GM19467 (cell line): ENCODE data around the gene ERCC3.
"Not testable (repeated sequence)": the region's sequence is repeated elsewhere in the genome, so short reads cannot be mapped to it uniquely, and the experiment has no call there.

Experiments
- ATAC-seq: cut with Tn5 transposase; IDR thresholded peaks from one replicate; pipeline ENCODE4 v1.9.1; 2021; ENCODE audit warnings: mild to moderate bottlenecking, moderate library complexity; ENCODE audit not compliant: unreplicated experiment

Gene ERCC3

DNA sequence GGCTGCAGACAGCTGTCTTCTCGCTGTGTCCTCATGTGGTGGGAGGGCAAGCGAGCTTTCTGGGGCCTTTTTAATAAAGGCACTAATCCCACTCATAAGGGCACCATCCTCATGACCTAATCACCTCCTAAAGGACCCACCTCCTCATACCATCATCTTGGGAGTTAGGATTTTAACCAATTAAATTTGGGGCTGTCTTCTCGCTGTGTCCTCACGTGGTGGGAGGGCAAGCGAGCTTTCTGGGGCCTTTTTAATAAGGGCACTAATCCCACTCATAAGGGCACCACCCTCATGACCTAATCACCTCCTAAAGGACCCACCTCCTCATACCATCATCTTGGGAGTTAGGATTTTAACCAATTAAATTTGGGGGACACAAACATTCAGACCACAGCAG is 66.7 kb downstream of the ERCC3 start:
- not testable (repeated sequence) for ATAC-seq

DNA sequence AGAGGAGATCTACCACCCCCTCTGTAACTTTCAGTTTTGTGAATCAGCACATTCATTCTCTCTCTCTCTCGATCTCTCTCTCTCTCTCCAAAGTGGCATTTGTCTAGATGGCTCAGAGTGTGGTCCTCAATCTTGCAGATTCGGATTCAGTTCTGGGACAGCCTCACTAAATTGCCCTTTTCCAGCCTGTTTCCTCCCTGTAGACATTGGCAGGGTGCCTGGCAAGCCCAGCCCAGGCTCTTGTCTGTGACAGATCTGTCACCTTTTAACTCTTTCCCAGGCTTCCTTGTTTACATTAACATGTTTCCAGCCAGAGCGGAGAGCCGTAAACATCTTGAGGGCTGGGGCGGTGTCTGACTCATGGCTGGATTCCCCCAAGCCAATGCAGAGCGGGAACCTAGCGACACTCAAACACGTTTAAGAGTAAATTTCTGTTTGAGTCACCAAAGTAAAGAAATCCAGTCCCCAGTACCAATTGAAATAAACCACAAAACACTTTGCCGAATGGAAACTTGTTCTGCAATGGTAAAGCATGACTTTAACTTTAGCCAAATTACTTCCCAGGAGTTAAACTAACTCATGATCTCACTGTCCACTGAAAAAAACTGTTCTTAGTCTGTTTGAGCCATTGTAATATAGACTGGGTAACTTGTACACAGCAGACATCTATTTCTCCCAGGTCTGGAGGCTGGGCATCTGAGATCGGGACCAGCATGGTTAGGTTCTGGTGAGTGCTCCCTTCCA is 67.3 kb downstream of the ERCC3 start:
- ATAC-seq = no peak

DNA sequence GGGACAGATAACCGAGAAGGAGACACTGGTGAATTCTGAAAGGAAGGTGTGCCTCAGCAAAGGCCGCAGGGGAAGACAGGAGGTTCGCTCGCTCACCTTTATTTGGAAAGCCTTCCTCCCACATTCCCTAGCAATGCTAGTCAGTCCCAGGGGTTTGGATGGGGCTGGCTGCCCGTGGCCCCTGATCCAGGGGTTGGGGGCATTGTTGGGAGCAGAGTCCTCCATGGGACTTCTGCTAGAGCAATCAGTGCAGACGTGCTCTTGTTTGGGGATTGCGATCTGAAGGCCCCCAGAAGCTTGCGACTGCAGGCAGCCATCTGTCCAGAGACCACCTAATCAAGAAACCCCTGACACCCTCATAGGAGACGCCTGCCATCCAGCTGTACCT is 67.8 kb downstream of the ERCC3 start:
- no peak for ATAC-seq

DNA sequence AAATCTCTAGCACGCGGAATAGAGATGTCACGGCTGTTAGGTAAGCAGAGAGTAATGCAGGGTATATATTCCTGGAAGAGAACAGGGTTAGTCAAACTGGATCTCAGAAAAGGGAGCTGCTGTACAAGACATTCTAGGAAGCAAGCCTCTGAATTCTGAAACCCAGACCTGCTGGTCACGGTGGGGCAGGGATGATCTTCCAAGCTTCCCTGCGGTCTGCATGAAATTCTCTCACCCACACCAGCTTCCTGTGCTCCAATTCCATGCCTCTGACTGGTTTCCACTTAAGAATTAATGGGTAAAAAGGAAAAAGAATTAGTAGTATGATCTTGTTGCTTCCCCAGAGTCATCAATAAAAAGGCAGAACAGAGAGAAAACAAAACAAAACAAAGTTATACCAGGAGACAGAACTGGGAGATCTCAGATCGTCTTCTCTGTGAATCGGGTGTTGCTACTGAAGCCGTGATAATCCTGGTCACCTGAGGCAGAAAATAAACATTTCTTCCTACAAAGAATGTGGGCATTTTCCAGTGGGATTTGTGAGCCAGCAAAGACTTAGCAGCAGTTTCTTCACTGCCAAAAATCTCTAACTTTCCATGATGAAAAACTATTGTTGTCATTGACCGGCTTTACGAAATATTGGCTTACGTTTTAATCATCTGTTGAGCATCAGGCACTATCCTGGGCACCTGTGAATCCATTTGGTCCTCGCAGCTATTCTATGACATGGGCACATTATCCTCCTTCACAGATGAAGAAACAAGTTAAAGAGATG is 68.6 kb downstream of the ERCC3 start:
- ATAC-seq = no peak

DNA sequence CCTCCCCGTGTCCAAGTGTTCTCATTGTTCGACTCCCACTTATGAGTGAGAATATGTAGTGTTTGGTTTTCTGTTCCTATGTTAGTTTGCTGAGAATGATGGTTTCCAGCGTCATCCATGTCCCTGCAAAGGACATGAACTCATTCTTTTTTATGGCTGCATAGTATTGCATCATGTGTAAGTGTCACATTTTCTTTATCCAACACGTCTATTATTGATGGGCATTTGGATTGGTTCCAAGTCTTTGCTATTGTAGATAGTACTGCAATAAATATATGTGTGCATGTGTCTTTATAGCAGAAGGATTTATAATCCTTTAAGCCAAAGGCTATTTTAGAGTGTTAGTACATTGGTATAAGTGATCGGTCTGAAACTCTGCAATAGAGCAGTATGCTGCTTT is 69.8 kb downstream of the ERCC3 start:
- ATAC-seq = not testable (repeated sequence)

DNA sequence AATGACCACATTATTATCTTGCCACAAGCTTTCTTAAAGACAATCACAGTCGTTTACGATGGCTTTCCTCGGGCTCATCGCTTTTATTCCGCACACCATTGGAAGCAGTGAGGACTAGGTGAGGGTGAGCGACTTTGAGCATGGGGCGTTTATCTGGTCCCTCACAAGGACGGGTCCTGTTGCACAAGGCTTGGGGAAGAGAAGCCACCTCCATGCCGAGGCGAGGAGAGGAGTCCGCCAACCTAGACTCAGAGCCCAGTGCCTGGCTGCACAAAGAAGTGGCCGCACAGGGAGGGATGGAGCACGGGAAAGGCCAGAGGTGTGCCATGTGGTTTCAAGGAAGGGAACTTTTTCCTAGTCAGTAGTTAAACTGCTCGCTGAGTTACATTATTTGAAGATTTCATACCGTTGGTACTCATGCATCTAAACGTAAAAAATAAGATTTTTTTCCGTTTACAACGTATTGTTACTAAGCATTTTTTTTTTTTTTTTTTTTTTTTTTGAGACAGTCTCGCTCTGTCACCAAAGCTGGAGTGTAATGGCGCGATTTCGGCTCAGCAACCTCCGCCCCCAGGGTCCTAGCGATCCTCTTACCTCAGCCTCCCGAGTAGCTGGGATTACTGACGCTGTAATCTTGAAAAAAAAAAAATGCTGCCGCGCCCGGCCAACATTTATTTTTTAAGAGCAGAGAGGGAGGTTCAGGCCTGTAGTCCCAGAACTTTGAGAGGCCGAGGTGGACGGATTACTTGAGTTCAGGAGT is 73.0 kb downstream of the ERCC3 start:
- no peak for ATAC-seq

DNA sequence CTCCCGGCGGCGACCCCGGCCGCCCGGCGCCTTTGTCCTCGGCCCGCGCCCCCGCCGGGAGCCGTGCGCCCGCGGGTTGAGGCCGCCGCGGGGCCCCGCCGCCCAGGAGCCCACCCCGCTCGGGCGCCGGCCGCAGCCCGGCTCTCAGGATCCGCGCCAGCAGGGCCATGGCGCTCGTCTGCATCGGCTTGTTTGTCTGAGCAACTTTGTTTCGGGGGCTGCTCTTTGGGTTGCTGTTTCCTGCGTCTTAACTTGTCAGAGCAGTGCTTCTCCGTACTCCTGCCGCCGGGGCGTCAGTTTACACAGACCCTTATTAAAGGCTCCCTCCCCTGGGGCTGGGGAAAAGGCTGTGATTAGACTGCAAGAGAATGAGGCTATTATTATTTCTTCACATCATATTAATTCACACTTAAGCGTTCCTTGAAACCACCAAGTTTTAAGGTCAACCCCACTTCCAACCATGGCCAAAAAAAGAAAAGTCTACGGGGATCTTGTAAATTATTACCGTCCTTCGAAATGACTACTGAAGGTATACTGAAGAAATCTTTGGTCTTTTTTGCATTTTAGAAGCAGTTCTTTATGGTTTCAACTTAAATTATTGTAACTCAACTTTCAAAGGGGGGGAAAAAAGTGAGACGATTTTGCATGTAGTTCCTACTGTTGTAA is 73.7 kb downstream of the ERCC3 start, which contains the start of gene CYP27C1:
Gene CYP27C1, minus strand, starts transcription at position 198 of the 666 bp plus-strand sequence. Its CDS starts 29 bp downstream, at position 169.
- ATAC-seq = no peak

DNA sequence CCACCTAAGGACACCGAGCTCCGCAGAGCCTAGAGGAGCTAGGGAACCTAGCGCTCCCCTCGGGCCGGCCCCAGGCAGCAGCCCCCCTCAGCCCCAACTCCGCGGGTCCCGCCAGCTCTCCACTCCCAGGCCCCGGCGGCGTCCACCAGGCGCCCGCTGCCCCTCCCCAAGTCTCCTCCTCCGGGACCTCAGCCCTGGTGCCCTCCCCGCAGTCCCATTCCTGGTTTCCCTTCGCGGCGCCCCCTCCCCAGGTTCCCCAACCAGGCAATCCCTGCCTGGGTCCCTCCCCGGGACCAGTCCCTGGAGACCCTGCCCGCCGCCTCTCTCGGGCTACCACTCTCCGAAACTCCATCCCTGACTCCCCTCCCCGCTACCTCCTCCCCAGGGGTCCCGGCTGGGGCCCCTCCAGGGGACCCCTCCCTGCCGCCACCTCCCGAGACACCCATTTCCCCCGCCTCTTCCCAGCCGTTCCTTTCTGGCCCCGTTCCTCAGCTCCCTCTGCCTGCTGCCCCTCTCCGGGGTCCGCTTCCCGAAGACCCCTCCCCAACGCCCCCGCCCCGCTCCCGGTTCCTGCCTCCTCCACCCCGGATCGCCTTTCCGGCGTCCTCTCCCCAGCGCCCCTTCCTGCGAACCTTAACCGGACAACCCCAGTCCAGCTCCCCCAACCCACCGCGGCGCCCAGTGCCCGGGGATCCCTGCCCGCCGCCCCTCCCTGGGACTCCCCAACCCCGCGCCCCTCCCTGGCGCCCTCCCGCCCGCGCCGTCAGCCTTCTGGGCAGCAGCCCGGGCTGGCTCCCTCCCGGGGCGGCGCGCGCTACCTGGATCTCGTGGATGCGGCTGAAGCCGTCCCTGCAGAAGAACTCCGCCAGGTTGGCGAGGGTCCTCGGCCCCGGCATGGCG is 74.5 kb downstream of the ERCC3 start:
- ATAC-seq = no peak

DNA sequence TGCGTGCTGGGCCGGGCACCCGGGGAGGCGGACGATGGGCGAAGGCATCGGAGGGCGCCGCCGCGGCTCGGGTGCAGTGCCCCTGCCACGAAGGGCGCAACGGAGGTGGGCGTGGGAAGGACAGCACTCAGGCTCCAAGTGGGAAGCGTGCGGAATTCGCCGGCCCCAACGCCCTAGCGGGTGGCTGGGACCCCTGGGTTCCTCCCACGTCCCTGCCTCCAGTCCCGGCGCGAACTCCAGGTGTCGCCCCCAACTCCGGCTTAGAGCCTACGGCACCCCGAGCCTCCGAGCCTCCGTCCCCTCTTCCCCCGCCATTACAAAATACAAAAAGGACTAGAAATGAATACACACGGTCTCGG is 75.2 kb downstream of the ERCC3 start:
- ATAC-seq = no peak

DNA sequence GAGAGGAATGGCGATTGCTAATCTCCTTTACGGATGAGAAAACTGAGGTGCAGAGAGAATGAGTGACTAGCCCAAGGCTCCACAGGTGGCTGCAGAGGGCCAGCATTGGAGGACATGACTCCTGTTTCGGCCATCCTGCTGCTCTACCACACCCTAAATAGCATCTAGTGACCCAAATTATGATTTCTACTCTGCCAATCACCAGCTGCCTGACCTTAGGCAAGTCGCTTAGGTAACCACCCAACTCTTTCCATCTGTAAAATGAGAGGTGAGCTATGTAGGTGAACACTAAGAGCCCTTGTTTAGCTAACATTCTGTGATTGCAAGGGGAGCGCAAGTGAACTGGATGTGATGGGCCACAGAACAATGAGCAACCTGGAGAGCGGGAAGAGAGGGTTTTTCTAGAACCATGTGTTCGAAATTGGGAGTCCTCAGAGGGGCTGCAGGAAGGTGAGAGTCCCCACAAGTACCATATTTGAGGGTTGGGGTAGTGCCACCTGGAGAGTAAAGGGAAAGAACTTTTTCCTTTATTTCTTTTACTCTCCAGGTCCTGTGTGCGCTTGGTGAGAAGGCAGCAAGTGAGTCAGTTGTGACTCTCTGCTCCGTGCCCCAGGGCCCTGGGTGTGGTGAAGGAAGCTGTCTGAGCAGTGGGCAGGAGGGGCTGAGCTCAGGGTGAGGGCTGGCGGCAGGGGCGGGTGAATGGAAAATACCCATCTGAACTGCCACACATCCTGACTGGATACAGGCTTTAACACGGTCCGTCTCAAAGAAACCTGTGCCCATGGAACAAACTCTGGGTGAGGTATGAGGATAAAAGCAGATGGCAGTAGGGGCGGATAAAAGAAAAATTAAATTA is 76.2 kb downstream of the ERCC3 start:
- ATAC-seq = no peak

DNA sequence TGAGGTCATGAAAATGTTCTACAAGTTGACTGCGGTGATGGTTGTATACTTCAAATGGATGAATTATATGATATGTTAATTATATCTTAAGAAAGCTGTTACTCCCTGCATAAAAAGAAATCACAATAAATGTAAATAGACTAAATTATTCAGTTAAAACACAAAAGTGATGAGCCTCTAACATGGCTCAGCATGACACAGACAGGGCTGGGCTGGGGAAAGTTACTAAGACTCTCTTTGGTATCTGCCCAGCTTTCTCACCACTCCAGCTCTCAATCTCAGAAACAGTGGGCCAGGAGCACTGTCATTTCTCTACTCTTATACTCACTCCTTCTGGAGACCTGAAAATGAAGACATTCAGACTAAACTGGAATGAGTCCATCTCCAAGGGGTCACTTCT is 77.4 kb downstream of the ERCC3 start:
- no peak for ATAC-seq

DNA sequence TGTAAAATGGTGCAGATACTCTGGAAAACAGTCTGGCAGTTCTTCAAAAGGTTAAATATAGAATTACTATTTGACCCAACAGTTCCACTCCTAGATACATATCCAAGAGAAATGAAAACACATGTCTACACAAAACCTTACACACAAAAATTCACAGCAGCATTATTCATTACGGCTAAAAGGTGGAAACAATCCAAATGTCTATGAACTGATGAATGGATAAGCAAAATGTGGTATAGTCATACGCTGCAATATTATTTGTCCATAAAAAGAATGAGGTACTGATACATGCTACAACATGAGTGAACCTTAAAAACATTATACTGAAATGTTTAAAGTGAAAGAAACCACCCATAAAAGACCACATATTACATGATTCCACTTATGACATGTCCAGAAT is 77.8 kb downstream of the ERCC3 start:
- no peak for ATAC-seq

DNA sequence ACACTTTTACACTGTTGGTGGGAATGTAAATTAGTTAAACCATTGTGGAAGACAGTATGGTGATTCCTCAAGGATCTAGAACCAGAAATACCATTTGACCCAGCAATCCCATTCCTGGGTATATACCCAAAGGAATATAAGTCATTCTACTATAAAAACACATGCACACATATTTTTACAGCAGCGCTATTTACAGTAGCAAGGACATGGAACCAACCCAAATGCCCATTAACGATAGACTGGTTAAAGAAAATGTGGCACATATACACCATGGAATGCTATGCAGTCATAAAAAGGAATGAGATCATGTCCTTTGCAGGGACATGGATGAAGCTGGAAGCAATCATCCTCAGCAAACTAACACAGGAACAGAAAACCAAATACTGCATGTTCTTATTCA is 79.7 kb downstream of the ERCC3 start:
- ATAC-seq = not testable (repeated sequence)

DNA sequence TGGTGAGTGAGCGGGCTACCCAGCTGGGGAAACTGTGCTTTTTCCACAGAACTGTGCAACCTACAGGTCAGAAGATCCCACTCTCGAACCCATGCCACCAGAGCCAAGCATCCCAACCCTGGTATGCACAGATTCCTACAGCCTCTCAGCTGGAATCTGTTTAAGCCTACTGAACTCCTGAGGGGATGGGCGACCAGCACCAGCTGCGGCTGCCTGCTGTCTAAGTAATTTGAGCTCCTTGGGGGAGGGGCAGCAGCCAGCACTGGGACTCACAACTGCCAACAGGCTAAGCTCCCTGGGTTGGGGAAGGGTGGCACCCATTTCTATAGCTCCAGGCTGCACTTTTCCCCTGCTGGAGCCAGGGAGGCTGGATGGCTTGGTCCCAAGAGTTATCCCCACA is 85.6 kb downstream of the ERCC3 start:
- no peak for ATAC-seq
